ENCODE measurements around the gene DGCR8.

DNA sequence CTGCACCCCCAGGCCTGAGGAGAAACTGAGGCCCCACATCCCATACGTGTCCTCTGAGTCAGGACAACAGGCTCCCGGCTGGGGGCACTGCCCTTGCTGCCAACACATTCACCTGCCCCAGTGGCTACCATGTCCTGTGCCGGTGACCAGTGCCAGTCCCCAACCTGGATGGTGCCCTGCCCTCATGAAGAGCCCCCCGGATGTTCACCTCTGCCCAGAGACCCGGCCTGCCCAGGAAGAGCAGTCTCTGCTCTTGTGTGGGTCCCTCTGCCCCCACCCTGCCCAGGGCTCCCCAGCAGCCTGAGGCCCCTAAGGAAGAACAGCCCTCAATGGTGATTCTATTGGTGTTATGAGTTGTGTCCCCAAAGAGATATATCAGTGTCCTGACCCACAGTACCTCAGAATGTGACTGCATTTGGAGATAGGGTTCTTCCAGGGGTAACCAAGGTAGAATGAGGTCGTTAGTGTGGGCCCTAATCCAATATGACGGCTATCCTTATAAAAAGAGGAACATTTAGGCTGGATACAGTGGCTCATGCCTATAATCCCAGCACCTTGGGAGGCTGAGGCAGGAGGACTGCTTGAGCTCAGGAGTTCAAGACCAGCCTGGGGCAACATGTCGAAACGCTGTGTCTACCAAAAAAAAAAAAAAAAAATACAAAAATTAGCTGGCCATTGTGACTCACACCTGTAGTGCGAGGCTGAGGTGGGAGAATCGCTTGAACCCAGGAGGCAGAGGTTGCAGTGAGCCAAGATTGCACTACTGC is 13.2 kb upstream of the DGCR8 start:
- TF ChIP-seq, protein P1, sequence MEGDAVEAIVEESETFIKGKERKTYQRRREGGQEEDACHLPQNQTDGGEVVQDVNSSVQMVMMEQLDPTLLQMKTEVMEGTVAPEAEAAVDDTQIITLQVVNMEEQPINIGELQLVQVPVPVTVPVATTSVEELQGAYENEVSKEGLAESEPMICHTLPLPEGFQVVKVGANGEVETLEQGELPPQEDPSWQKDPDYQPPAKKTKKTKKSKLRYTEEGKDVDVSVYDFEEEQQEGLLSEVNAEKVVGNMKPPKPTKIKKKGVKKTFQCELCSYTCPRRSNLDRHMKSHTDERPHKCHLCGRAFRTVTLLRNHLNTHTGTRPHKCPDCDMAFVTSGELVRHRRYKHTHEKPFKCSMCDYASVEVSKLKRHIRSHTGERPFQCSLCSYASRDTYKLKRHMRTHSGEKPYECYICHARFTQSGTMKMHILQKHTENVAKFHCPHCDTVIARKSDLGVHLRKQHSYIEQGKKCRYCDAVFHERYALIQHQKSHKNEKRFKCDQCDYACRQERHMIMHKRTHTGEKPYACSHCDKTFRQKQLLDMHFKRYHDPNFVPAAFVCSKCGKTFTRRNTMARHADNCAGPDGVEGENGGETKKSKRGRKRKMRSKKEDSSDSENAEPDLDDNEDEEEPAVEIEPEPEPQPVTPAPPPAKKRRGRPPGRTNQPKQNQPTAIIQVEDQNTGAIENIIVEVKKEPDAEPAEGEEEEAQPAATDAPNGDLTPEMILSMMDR (IDR thresholded peaks at IDR 0.05), result no peak
- TF ChIP-seq POLR2A (IDR thresholded peaks at IDR 0.05) (no peak), POLR2AphosphoS5 (IDR thresholded peaks at IDR 0.05) (no peak), EP300 (IDR thresholded peaks at IDR 0.05) (no peak)
